DND-41 (cell line): Measurements from ENCODE around the gene AFAP1L1.

ENCODE experiments used
- ATAC-seq: fragments of 200-7000 bp; cut with Tn5 transposase; 3 replicates; pipeline ENCODE4 v1.9.1; 2021; ENCODE audit warnings: low read depth; ENCODE audit not compliant: insufficient read depth
- DNase-seq: peaks from one replicate; pipeline ENCODE4 v3.0.0-alpha.2; 2020
- H2AFZ ChIP-seq: 2 replicates; pipeline ENCODE4 v1.6.0; 2012; ENCODE audit warnings: low read depth, low read length
- H3K27ac ChIP-seq: 2 replicates; pipeline ENCODE4 v1.5.1; 2012; ENCODE audit warnings: low read length, inconsistent platforms
- H3K27me3 ChIP-seq: fragments of 200-600 bp; sonication (generic); 2 replicates; pipeline ENCODE4 v1.6.0; 2012; ENCODE audit warnings: low read length, mild to moderate bottlenecking, inconsistent platforms; ENCODE audit not compliant: insufficient read depth, poor library complexity
- H3K36me3 ChIP-seq: 2 replicates; pipeline ENCODE4 v1.5.1; 2012; ENCODE audit warnings: low read length, inconsistent platforms; ENCODE audit not compliant: insufficient read depth
- H3K4me1 ChIP-seq: 2 replicates; pipeline ENCODE4 v1.5.1; 2012; ENCODE audit warnings: mild to moderate bottlenecking, low read length; ENCODE audit not compliant: insufficient read depth
- H3K4me2 ChIP-seq: 2 replicates; pipeline ENCODE4 v1.6.0; 2012; ENCODE audit warnings: mild to moderate bottlenecking, moderate library complexity, low read length, inconsistent platforms; ENCODE audit not compliant: insufficient read depth
- H3K4me3 ChIP-seq, 2 experiments: fragments of 200-600 bp in 1 of 2; shearing (Covaris generic) in 1 of 2; 2 replicates each; pipeline ENCODE4 v1.5.1; 2012 to 2016; ENCODE audit warnings: inconsistent platforms in 2 of 2, low read length in 2 of 2, mild to moderate bottlenecking in 2 of 2, low read depth in 1 of 2, moderate library complexity in 1 of 2
- H3K79me2 ChIP-seq: 2 replicates; pipeline ENCODE4 v1.6.0; 2012; ENCODE audit warnings: low read length, inconsistent platforms; ENCODE audit not compliant: insufficient read depth
- H3K9ac ChIP-seq: 2 replicates; pipeline ENCODE4 v1.6.0; 2012; ENCODE audit warnings: low read depth, mild to moderate bottlenecking, inconsistent platforms, low read length, moderate library complexity
- H3K9me3 ChIP-seq: 2 replicates; pipeline ENCODE4 v1.5.1; 2012; ENCODE audit warnings: low read length, moderate library complexity, mild to moderate bottlenecking, inconsistent platforms; ENCODE audit not compliant: insufficient read depth, severe bottlenecking
- H4K20me1 ChIP-seq: 2 replicates; pipeline ENCODE4 v1.6.0; 2012; ENCODE audit warnings: low read length; ENCODE audit not compliant: insufficient read depth
- EZH2 ChIP-seq: IDR thresholded peaks from 3 replicates; pipeline ENCODE4 v1.6.1; 2012; ENCODE audit warnings: borderline replicate concordance, low read depth, mild to moderate bottlenecking, moderate library complexity, low read length, inconsistent platforms; ENCODE audit not compliant: severe bottlenecking
- TF ChIP-seq, protein P1 (sequence below): IDR thresholded peaks from 2 replicates; pipeline ENCODE4 v1.5.1; 2012; ENCODE audit warnings: borderline replicate concordance, low read length, moderate library complexity, mild to moderate bottlenecking; ENCODE audit not compliant: poor library complexity, severe bottlenecking; ENCODE audit errors: extremely low read depth

The AFAP1L1 gene

DNA sequence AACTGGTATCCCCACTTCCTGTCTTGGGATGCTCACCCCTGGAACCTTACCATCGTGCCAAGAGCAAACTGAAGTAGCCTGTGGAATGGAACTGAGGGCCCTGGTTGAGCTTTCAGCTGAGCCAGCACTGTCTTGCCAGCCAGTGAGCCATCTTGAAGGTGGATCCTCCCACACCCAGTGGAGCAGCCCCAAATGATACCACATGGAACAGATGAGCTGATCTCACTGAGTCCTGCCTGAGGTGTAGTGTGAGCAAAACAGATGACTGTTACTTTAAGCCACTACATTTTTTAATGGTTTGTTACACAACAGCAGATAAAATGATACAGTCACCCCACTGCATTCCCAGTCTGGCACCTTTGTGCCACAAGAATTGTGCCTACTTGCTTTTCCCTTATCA, 84.0 kb downstream of the AFAP1L1 start:
- no peak for TF ChIP-seq EZH2
- TF ChIP-seq, protein P1, sequence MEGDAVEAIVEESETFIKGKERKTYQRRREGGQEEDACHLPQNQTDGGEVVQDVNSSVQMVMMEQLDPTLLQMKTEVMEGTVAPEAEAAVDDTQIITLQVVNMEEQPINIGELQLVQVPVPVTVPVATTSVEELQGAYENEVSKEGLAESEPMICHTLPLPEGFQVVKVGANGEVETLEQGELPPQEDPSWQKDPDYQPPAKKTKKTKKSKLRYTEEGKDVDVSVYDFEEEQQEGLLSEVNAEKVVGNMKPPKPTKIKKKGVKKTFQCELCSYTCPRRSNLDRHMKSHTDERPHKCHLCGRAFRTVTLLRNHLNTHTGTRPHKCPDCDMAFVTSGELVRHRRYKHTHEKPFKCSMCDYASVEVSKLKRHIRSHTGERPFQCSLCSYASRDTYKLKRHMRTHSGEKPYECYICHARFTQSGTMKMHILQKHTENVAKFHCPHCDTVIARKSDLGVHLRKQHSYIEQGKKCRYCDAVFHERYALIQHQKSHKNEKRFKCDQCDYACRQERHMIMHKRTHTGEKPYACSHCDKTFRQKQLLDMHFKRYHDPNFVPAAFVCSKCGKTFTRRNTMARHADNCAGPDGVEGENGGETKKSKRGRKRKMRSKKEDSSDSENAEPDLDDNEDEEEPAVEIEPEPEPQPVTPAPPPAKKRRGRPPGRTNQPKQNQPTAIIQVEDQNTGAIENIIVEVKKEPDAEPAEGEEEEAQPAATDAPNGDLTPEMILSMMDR, result no peak
- Histone ChIP-seq H2AFZ (no peak overlapping the region), H3K27ac (no peak overlapping the region), H4K20me1 (no peaks in the 10 kb centered on the region; the same call in 1 of the 2 replicates), H3K36me3 (peaks cover 4% of the 10 kb centered on the region; the same call in 1 of the 2 replicates), H3K4me1 (peaks cover 36% of the 10 kb centered on the region), H3K27me3 (no peaks in the 10 kb centered on the region), H3K79me2 (peaks cover 8% of the 10 kb centered on the region), H3K4me3 (no peak overlapping the region), H3K4me2 (no peak overlapping the region), H3K9ac (no peak overlapping the region), H3K9me3 (no peaks in the 10 kb centered on the region)
- no peak for DNase-seq
- ATAC-seq, result no peak

DNA sequence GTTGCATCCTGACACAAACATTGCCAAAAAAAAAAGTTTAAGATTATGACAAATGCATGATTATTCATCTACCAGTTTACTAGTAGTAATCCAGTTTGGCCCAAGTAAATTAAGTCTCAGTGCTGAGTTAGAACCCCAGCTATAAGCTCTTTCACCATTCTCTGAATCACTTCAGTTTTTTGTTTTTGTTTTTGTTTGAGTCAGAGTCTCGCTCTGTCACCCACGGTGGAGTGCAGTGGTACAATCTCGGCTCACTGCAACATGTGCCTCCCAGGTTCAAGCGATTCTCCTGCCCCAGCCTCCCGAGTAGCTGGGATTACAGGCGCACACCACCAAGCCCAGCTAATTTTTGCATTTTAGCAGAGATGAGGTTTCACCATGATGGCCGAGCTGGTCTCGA, 84.7 kb downstream of the AFAP1L1 start:
- no peak overlapping the region for H3K27ac ChIP-seq
- H3K4me1 ChIP-seq, result peaks cover 36% of the 10 kb centered on the region
- no peaks in the 10 kb centered on the region; the same call in 1 of the 2 replicates for H4K20me1 ChIP-seq
- no peak for ATAC-seq
- TF ChIP-seq, protein P1, result no peak
- no peak for TF ChIP-seq EZH2
- H3K9me3 ChIP-seq, result no peaks in the 10 kb centered on the region
- no peak overlapping the region for H2AFZ ChIP-seq
- 0 out of 2 replicates have a peak overlapping the region, but pooled peaks have one; percentile 84 for H3K4me2 ChIP-seq
- H3K79me2 ChIP-seq, result peaks cover 8% of the 10 kb centered on the region
- no peaks in the 10 kb centered on the region for H3K27me3 ChIP-seq
- H3K4me3 ChIP-seq, result no peak overlapping the region
- DNase-seq, result no peak
- H3K9ac ChIP-seq, result no peak overlapping the region
- H3K36me3 ChIP-seq, result no peaks in the 10 kb centered on the region; the same call in 1 of the 2 replicates

DNA sequence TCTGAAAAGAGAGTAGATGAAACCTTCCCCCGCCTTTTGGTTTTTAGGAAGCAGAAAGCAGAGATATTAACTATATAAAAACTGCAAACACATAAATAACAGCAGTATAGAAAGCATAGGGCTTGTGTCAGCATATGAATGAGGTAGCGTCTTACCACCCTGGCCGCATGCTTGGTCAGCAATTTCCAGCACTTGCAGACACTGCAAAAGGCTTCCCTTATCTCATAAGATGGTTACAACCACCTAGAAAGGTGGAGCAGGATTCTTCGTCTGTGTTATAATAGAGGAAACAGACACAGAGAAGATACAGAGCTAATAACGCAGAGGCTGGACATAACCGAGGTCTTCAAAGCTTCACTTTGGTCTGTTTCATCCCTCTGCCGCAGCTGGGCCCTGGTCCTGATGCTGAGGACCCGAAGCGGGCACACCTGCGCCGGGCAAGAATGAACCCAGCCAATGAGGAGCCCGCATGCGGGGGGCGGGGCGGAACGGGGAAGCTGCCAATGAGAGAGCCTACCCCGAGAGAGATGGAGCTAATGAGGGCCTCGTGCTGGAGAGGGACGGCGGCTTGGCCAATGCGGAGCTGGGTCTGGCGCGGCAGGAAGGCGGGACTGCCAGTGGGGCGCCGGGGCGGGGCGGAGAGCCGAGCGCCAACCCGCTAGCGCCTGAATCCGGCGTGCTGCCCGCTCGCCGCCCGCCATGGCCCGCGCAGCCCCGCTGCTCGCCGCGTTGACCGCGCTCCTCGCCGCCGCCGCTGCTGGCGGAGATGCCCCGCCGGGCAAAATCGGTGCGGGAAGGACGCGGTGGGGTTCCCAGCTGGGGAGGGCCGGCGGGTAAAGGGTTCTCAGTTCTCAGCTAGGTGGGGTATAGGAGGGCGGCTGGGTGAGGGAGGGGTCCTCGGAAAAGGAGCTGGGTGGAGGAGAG, 86.0 kb downstream of the AFAP1L1 start, which contains the start of gene PCYOX1L:
Gene PCYOX1L (plus strand): TSS at position 677 of the 924 bp plus-strand sequence. CDS start 23 bp downstream, at position 700.
- peak within 1 kb of the TSS; percentile 75 to 92 for H3K4me3 ChIP-seq
- peak within 1 kb of the TSS; percentile 85 for H3K9ac ChIP-seq
- ATAC-seq (peak; percentile 99), DNase-seq (peak; percentile 92)
- TF ChIP-seq, protein P1, result no peak
- TF ChIP-seq EZH2, result no peak
- peak within 1 kb of the TSS; percentile 84 for H3K4me2 ChIP-seq
- H3K79me2 ChIP-seq, result peaks cover 8% of the 10 kb centered on the region
- H3K36me3 ChIP-seq, result no peaks in the 10 kb centered on the region; the same call in 1 of the 2 replicates
- H3K9me3 ChIP-seq, result no peaks in the 10 kb centered on the region
- no peaks in the 10 kb centered on the region for H3K27me3 ChIP-seq
- peak within 1 kb of the TSS; percentile 64 for H3K27ac ChIP-seq
- H3K4me1 ChIP-seq, result peaks cover 36% of the 10 kb centered on the region
- peak within 1 kb of the TSS; percentile 96 for H2AFZ ChIP-seq
- no peaks in the 10 kb centered on the region; the same call in 1 of the 2 replicates for H4K20me1 ChIP-seq
